Activated CD4-positive, alpha-beta T cell treated with anti-CD3 and anti-CD28 coated beads, Interleukin-2, amount 50 U/mL, for 48 hours (primary cell): ENCODE measurements around the gene C1orf105.
A peak's percentile ranks its signal among the peaks of the same experiment; 100 is the strongest.
"Not testable (repeated sequence)": the region's sequence is repeated elsewhere in the genome, so short reads cannot be mapped to it uniquely, and the experiment has no call there.

Experiments
- DNase-seq, 2 experiments: peaks; one replicate each; pipeline ENCODE4 v3.0.0-alpha.2; 2020

The C1orf105 gene

DNA sequence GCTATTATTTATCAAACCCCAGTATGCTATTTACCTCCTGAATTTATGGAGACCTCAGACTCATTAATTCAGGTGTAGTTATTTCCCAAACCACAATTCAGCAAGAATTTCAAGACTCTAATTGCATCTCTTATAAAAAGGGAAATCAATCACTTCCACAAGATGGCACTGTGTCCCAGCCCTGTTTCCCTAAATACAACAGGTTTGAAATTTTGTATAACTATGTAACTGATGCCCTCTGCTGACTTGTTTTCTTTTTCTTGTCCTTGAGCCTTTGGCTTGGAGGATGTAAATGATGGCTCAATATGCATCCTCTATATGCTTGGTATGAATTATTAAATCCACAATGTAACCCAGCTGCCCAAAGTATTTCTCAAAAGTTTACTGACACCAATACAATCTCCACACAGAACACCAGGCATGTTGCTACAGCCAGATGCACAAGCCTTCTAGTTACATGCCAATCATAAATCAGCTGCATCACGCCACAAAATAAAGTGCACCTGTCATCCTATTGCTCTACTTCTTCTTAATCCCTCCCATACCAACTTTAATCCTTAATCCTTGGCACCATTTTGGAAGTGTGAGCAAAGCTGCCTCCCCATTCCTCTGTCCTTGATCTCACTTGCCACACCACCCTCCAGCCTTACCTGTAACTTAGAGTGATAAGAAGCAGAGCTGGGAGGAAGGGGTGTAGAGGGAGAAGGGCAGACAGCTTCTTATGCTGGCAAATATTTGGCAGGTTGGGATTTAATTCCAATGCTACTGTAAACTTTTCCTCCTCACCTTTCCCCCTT, 9.0 kb downstream of the C1orf105 start:
- DNase-seq: peak; percentile 28 to 50

GRCh38 chr1:172430128-172430454, 9.6 kb downstream of the C1orf105 start:
- no peak for DNase-seq

DNA sequence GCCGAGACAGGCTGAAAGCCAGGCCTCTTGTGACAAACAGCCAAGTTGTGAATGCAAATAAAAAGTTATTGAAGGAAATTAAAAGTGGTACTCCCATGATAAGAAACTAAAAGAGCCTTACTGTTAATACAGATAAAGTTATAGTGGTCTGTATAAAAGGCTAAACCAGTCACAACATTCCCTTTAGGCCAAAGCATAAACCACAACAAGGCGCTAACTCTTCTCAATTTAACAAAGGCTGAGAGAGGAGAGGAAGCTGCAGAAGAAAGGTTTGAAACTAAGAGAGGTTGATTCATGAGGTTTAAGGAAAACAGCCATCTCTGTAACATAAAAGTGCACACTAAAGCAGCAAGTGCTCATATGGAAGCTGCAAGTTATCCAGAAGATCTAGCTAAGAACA, 10.7 kb downstream of the C1orf105 start:
- DNase-seq: no peak

DNA sequence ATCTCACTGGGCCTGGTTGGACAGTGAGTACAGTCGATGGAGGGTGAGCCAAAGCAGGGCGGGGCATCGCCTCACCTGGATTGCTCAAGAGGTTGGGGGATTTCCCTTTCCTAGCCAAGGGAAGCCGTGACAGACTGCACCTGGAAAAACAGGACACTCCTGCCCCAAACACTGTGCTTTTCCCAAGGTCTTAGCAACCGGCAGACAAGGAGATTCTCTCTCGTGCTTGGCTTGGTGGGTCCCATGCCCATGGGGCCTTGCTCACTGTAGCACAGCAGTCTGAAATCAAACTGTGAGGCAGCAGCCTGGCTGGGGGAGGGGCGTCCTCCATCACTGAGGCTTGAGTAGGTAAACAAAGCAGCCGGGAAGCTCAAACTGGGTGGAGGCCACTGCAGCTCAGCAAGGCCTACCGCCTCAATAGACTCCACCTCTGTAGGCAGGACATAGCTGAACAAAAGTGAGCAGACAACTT, 11.3 kb downstream of the C1orf105 start:
- peak in 1 of 2 experiments; percentile 9 for DNase-seq

- DNase-seq: not testable (repeated sequence)
These were observed 16.7 kb downstream of the C1orf105 start for GRCh38 chr1:172437183-172437582.

DNA sequence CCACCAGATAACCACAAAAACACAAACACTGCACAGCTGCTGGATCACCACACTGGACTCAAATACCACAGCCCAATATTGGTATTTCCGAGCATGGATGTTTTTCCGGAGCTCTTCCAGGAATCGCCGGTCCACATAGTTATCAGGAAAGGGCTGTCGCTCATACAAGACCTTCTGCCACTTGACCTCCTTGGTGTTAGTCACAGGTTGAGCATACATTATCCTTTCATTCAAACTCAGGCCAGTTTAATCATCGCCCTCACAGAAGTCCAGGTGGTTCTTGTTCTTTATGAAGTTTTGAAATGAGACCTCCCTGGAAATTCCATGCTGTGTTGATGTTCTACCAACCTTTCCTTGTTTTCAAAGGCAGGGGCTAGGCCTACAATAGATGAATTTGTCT, 21.9 kb downstream of the C1orf105 start:
- DNase-seq: no peak

DNA sequence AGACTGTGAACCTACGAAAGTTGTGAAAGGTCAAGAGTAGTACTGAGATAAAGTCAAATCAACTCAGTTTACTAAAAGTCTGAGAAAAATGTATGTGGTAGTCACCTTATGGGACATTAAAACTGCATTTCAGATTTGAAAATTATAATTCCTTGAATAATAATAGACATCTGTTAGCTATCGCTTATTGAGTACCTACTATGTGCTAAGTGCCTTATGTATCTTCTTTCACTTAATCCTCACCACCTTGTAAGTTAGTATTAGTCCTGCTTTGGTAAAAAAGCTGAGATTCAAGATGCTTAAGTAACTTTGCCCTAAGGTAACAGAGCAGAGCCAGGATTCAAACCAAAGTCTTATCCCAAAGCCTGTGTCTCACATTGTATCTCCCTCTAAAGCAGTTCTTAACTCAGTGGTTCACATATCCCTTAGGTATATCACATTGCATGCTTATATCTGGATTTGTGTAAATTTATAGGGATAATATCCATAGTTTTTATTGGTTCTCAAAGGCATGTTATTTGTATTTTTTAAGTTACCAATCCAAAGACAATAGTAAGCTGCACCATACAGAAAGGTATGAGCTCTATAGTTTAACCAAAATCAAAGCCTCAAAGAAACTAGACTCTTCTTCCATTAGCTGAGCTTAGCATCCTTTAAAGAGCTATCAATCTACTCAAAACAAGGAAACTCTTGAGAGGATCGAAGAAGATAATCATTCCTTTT, 22.5 kb downstream of the C1orf105 start:
- DNase-seq: no peak

GRCh38 chr1:172443666-172444453, 23.4 kb downstream of the C1orf105 start, which contains the start of gene PIGC:
PIGC (minus strand) TSS chr1:172444069; CDS start chr1:172442622, 1,447 bp downstream.
- peak; percentile 93 to 95 for DNase-seq

GRCh38 chr1:172446547-172446946, 26.1 kb downstream of the C1orf105 start:
- no peak for DNase-seq

DNA sequence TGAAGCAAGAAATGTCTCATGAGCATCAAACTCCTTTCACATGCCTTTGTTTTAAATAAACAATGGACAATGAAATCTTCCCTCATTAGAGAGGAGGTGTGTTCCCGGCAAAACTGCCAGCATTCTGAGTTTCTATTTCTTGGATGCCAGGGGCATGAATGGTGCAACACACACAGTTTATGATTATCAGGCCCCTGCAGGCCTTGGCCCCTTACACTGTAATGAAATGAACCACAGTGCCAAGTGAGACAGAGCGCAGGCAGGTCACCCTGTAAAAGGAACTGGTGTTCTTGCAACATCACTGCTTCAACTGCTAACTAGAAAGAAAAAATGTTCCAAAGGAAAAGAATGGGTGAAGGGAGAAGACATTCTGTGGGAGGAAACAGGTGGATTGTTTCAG, 27.2 kb downstream of the C1orf105 start:
- DNase-seq: no peak

DNA sequence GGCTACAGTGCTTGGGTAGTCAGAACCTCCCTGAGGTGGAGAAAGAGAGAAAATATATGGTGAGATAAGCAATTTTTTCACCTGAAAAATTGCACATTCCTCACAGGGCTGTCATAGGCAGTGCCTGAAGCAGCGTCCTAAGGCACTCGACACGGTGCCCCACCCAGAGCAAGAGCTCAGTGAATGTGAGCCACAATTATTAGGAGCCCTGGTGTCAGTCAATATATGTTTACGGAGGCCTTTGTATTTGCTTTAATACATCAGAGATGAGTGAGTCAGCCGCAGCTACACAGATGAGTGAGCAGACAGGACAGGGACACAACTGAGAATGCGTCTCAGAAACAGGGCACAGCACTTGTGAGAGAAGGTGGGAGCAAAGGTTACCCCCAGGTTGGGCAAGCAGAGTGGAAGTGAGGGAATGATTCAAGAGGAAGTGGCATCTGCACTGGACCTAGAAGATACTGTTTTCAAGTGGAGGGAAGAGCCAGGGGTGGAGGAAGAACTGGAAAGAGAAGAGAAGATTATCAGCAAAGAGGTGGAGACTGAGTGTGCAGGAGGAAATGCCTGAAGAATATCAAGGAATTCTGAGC, 28.6 kb downstream of the C1orf105 start:
- DNase-seq: peak in 1 of 2 experiments; percentile 30

DNA sequence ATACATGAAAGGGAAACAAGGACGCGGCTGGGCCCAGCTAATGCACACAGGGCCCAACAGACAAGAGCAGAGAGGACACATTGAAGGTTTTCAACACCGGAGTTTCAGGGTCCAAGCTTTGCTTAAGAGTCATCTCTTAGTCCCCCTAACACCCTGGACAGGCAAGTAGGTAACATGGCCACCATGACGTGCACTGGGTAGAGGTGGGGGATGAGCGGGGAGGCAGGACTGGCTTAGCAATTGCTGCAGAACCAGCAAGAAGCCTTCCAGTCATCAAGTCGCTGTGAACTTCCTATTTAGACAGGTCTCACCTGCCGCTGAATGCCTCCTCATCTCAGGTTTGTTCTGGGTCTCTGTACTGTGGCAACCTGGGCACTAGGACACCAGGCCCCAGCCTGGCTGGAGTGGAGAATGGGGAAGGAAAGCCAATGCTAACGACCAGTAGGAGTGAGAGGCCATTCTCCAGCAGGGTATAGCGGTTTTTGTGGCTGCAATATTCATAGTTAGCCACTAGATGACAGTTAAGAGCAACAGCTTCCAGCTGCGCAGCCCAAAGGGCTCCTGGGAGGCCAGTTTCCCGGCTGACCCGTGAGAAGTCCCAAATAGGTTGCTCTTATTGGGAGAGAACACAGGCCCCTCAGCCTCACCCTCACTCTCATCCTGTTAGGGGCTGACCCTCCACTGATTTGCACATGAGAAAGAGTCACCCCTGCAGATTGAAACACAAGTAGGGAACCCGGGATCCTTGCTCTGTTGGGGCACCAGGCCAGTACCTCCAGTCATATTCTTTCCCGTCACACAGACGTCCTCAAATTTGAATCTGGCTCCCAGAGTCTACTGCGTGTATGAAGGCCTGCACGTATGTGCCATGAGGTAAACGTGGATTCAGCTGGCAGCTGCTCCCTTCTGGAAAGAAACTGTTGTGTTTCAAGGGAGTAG, 29.4 kb downstream of the C1orf105 start:
- DNase-seq: peak; percentile 31 to 37

DNA sequence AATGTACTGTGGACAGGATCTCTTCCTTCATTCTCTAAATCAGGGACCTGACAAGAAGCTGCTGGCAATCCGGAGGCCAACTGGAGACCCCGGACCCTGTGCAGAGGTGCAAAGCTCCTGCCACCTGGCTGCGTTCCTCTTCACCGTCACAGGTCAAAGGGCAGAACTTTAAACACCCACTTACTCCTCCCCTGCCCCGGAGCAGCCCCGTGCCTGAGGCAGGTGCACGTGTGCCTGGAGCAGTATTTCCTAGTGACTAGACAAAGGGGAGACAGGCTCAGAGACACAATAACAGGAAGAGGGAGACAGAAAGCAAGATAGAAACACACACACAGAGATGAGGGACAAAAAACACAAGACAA, 30.0 kb downstream of the C1orf105 start:
- DNase-seq: no peak

GRCh38 chr1:172451002-172451443, 30.5 kb downstream of the C1orf105 start:
- no peak for DNase-seq

DNA sequence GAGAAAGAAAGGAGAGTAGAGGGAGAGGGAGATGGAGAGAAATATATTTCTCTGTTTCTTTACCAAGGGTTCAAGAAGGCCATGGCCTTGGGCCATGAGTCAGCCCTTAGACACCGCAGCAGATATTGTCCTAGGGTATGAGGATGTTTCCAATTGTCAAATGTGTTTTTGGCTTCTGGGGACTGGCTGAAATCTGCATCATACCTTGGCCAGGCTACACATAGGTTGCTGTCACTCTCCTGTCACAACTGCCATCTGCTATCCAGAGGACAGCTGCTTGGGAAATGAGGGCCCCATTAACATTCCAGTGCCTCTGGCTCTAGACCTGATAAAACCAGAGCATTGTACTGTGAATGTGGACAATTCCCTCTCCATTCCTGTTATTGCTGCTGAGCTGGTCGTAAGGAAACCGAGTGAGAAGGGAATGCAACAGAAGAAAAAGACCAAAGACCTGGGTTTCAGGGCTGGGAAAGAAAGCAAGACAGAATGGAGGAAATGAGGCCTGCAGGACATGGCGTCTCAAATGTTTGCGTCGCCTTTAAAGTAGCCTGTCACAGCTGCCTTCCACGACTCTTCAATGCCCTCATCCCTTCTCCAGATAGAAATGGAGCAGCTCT, 32.2 kb downstream of the C1orf105 start:
- DNase-seq: no peak

GRCh38 chr1:172453153-172453545, 32.7 kb downstream of the C1orf105 start:
- no peak for DNase-seq

- no peak for DNase-seq
These were observed 33.1 kb downstream of the C1orf105 start for GRCh38 chr1:172453607-172454006.

GRCh38 chr1:172455451-172455850, 35.0 kb downstream of the C1orf105 start:
- DNase-seq: no peak

GRCh38 chr1:172456344-172456769, 35.9 kb downstream of the C1orf105 start:
- DNase-seq: no peak

- DNase-seq: no peak
These were observed 37.1 kb downstream of the C1orf105 start for GRCh38 chr1:172457479-172458130.

DNA sequence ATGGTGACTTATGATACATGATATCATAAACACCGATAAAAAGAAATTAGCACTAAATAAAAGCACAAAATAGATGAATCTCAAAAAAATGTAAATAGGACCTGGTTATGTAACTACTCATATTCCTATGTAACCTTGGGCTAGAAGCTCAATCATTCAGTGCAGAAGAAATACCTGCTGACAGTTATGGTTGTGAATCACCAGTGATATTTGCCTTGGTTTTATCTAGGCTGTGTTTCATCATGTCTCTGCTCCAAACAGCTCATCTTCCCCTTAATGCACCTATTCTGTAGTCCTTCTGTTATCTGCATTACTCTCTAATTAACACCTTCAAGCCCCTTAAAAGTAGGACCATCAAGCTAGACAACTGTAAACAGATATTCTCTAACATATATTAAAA, 39.7 kb downstream of the C1orf105 start:
- no peak for DNase-seq
